GM23338 (cell line): ENCODE measurements around the gene PSMD14. TPM values are rescaled to one million over a fixed set of nuclear protein-coding genes. Genes with fewer than 3 reads are reported as not detected.

ENCODE experiments used
- ATAC-seq: fragments of 200-7000 bp; cut with Tn5 transposase; 3 replicates; pipeline ENCODE4 v1.9.1; 2020
- DNase-seq: peaks from one replicate; pipeline ENCODE4 v3.0.0-alpha.2; 2015; ENCODE audit warnings: low spot score
- H2AFZ ChIP-seq: fragments of 200-600 bp; sonication (generic); 2 replicates; pipeline ENCODE4 v1.8.0; 2016; ENCODE audit warnings: antibody characterized with exemption, mild to moderate bottlenecking, moderate library complexity
- H3F3A ChIP-seq: fragments of 200-600 bp; sonication (generic); replicated peaks from 2 replicates; pipeline ENCODE4 v1.8.0; 2017; ENCODE audit warnings: antibody characterized with exemption, mixed run types, low read depth
- H3K27ac ChIP-seq: fragments of 200-600 bp; sonication (generic); 2 replicates; pipeline ENCODE4 v1.6.1; 2016; ENCODE audit warnings: low read depth
- H3K27me3 ChIP-seq: fragments of 200-600 bp; sonication (generic); 2 replicates; pipeline ENCODE4 v1.8.0; 2016; ENCODE audit warnings: mild to moderate bottlenecking, mixed run types, moderate library complexity; ENCODE audit not compliant: insufficient read depth
- H3K36me3 ChIP-seq: fragments of 200-600 bp; sonication (generic); 2 replicates; pipeline ENCODE4 v1.8.0; 2016; ENCODE audit warnings: mild to moderate bottlenecking; ENCODE audit not compliant: insufficient read depth
- H3K4me1 ChIP-seq: fragments of 200-600 bp; sonication (generic); 2 replicates; pipeline ENCODE4 v1.8.0; 2016; ENCODE audit warnings: mild to moderate bottlenecking, moderate library complexity; ENCODE audit not compliant: insufficient read depth
- H3K4me2 ChIP-seq: fragments of 200-600 bp; sonication (generic); 2 replicates; pipeline ENCODE4 v1.7.1; 2017; ENCODE audit warnings: mixed run types
- H3K4me3 ChIP-seq: fragments of 200-600 bp; sonication (generic); 2 replicates; pipeline ENCODE4 v1.6.1; 2016; ENCODE audit warnings: mixed run types
- H3K79me2 ChIP-seq: fragments of 200-600 bp; sonication (generic); replicated peaks from 2 replicates; pipeline ENCODE4 v1.8.0; 2017; ENCODE audit warnings: mild to moderate bottlenecking; ENCODE audit not compliant: insufficient read depth
- H3K9me2 ChIP-seq: fragments of 200-600 bp; sonication (generic); 2 replicates; pipeline ENCODE4 v1.8.0; 2017; ENCODE audit not compliant: insufficient read depth
- H4K20me1 ChIP-seq: fragments of 200-600 bp; sonication (generic); replicated peaks from 2 replicates; pipeline ENCODE4 v1.8.0; 2017; ENCODE audit warnings: mild to moderate bottlenecking; ENCODE audit not compliant: insufficient read depth
- H3K27ac Mint-ChIP-seq: 2 replicates; pipeline ENCODE4 v1.8.0; 2020; ENCODE audit warnings: inconsistent platforms, mild to moderate bottlenecking, moderate library complexity, mixed read lengths
- H3K27me3 Mint-ChIP-seq: 3 replicates; pipeline ENCODE4 v1.8.0; 2022; ENCODE audit warnings: low read depth, mild to moderate bottlenecking, moderate library complexity, mixed read lengths, inconsistent platforms; ENCODE audit not compliant: insufficient read depth, poor library complexity
- H3K36me3 Mint-ChIP-seq: 3 replicates; pipeline ENCODE4 v1.8.0; 2021; ENCODE audit warnings: low read depth, mild to moderate bottlenecking, inconsistent platforms, moderate library complexity, mixed read lengths
- H3K4me1 Mint-ChIP-seq: 3 replicates; pipeline ENCODE4 v1.8.0; 2020; ENCODE audit warnings: mild to moderate bottlenecking, inconsistent platforms, mixed read lengths
- H3K4me3 Mint-ChIP-seq: 3 replicates; pipeline ENCODE4 v1.8.0; 2021; ENCODE audit warnings: moderate library complexity, mild to moderate bottlenecking, inconsistent platforms, mixed read lengths
- H3K9me3 Mint-ChIP-seq: 3 replicates; pipeline ENCODE4 v1.8.0; 2020; ENCODE audit warnings: moderate library complexity, mild to moderate bottlenecking, inconsistent platforms, mixed read lengths
- CREB1 ChIP-seq: fragments of 250-450 bp; sonication (Bioruptor Pico); IDR thresholded peaks from 2 replicates; pipeline ENCODE4 v1.5.0; 2020; ENCODE audit warnings: low read depth, mild to moderate bottlenecking, moderate library complexity
- EZH2 ChIP-seq: fragments of 200-600 bp; sonication (generic); IDR thresholded peaks from one replicate; pipeline ENCODE4 v1.8.0; 2017; ENCODE audit warnings: antibody characterized with exemption, mild to moderate bottlenecking, low read depth; ENCODE audit not compliant: unreplicated experiment
- NANOG ChIP-seq: IDR thresholded peaks from 2 replicates; pipeline ENCODE4 v1.6.1; 2016; ENCODE audit warnings: antibody characterized with exemption, borderline replicate concordance
- POLR2AphosphoS5 ChIP-seq: IDR thresholded peaks from 2 replicates; pipeline ENCODE4 v1.6.1; 2016; ENCODE audit warnings: antibody characterized with exemption, low read depth
- STAT1 ChIP-seq: IDR thresholded peaks from one replicate; pipeline ENCODE4 v1.6.1; 2016; ENCODE audit warnings: antibody characterized with exemption; ENCODE audit not compliant: unreplicated experiment
- ZNF331 ChIP-seq: fragments of 250-450 bp; sonication (Bioruptor Pico); IDR thresholded peaks from 2 replicates; pipeline ENCODE4 v1.5.0; 2020; ENCODE audit warnings: low read depth, mild to moderate bottlenecking, moderate library complexity
- polyA plus RNA-seq: library from polyadenylated mRNA; unstranded; fragments of >200 nt; fragmentation: Nextera tagmentation; extraction: Ambion mirVana; gene quantifications from 2 replicates; pipeline ENCODE4 v1.2.1, GENCODE V29; 2016
- total RNA-seq: library from RNA; depleted of rRNA; stranded (reverse); fragments of >200 nt; shearing (Covaris generic); gene quantifications from 2 replicates; pipeline ENCODE4 v1.2.3, GENCODE V29; 2014
- TF ChIP-seq, protein P1 (sequence below): fragments of 250-450 bp; sonication (Bioruptor Pico); IDR thresholded peaks from 2 replicates; pipeline ENCODE4 v1.5.0; 2020; ENCODE audit warnings: mild to moderate bottlenecking, moderate library complexity
- TF ChIP-seq, protein P2 (sequence below): IDR thresholded peaks from 2 replicates; pipeline ENCODE4 v1.6.1; 2016; ENCODE audit warnings: antibody characterized with exemption

Gene PSMD14
- total and polyA plus RNA-seq, 2 experiments from 2014 or later: 92.2 to 123 TPM

DNA sequence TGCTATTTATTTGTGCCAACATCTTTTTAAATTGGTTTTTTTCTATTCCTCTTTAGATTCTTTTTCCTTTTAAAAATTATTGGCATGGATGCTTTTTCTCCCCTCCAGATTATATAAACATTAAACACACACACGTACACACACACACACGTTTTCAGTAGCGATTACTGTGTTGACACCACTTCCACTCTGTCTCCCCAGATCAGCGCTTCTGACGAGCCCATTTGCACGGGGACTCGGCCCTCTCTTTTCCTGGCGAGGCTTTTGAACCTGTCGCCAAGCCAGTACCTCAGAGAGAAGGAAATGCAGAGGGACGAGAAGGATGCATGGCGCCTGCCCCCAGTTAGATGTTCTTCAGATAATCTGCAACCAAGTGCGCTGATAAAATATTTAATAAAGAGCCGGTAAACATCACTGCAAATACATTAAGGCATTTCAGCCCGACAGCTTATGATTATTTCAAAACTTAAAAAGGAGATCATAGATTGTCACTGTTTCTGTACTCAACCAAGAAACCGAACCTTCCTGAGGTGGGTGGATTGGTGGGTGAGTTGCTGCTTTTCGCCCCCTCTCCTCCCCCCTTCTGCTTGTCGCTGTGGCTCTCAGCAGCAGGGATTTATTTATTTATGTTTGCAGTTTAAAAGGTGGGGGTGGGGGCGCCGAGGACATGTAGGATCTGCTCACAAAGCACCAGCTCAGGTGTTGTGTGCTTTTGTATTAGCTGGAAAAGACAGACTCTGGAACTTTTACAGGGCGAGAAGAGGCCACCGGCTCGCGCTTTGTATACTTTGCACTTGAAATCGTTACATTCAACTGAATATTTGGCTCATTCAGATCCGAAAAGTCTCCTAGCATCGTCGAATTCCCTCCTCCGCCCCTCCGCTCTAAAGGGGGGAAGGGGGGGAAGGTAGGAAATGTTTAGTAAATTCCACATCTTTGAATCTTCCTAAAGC, 107.1 kb downstream of the PSMD14 start:
- DNase-seq: peak; percentile 42
- peaks cover 77% of the 10 kb centered on the region for H3K27me3 Mint-ChIP-seq
- peak; percentile 2; the same call in 1 of the 3 replicates for ATAC-seq
- H3K4me1 Mint-ChIP-seq: peaks cover 63% of the 10 kb centered on the region
- Histone ChIP-seq H4K20me1 (peaks cover 23% of the 10 kb centered on the region), H3K4me1 (peaks cover 61% of the 10 kb centered on the region), H3K9me2 (no peaks in the 10 kb centered on the region), H3K27ac (no peak overlapping the region), H3F3A (peaks cover 25% of the 10 kb centered on the region), H2AFZ (no peak overlapping the region), H3K4me3 (peak overlapping the region; percentile 63), H3K79me2 (no peaks in the 10 kb centered on the region), H3K27me3 (peaks cover 98% of the 10 kb centered on the region), H3K36me3 (no peaks in the 10 kb centered on the region), H3K4me2 (peak overlapping the region; percentile 85)
- no peak overlapping the region for H3K27ac Mint-ChIP-seq
- TF ChIP-seq EZH2 (peak; percentile 82), STAT1 (no peak)
- H3K36me3 Mint-ChIP-seq: peaks cover 9% of the 10 kb centered on the region; the same call in 2 of the 3 replicates
- H3K4me3 Mint-ChIP-seq: peak overlapping the region; percentile 71
- peaks cover 7% of the 10 kb centered on the region for H3K9me3 Mint-ChIP-seq

DNA sequence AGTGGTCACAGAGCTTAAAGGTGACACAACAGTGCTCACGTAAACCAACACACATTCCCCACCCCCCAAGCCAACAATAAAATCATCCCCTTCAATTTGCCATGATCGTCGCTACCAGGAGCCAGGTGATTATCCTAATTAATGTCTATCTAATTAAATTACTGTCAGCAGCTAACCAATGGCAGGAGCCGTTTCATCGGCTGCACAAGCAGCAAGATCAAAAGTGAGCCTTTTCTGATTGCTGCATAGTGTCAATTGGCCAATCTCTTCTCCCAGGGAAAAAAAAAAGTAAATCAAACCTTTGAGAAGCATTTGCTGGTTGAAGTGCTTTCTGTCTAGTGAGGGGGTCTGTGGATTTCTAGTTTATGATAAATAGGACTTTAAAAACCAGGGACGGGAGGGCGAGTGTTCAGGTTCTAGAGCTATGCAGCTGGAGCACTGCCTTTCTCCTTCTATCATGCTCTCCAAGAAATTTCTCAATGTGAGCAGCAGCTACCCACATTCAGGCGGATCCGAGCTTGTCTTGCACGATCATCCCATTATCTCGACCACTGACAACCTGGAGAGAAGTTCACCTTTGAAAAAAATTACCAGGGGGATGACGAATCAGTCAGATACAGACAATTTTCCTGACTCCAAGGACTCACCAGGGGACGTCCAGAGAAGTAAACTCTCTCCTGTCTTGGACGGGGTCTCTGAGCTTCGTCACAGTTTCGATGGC, 107.9 kb downstream of the PSMD14 start, which contains the start of gene TBR1:
TBR1 (plus strand) TSS at position 311 of the 721 bp plus-strand sequence; CDS start at position 425, 114 bp downstream.
- H3K79me2 ChIP-seq: no peaks in the 10 kb centered on the region
- peaks cover 8% of the 10 kb centered on the region; the same call in 2 of the 3 replicates for H3K36me3 Mint-ChIP-seq
- peak within 1 kb of the TSS; percentile 63 for H3K4me3 ChIP-seq
- H3K27ac Mint-ChIP-seq: no peak within 1 kb of the TSS
- H3K4me3 Mint-ChIP-seq: peak within 1 kb of the TSS; percentile 71
- H3K4me2 ChIP-seq: peak within 1 kb of the TSS; percentile 85
- no peak for ATAC-seq
- peaks cover 85% of the 10 kb centered on the region for H3K27me3 Mint-ChIP-seq
- peak; percentile 23 for DNase-seq
- H2AFZ ChIP-seq: no peak within 1 kb of the TSS
- peaks cover 8% of the 10 kb centered on the region for H3K9me3 Mint-ChIP-seq
- H4K20me1 ChIP-seq: peaks cover 30% of the 10 kb centered on the region
- H3K27me3 ChIP-seq: peaks cover 100% of the 10 kb centered on the region
- no peak within 1 kb of the TSS for H3K27ac ChIP-seq
- H3K4me1 Mint-ChIP-seq: peaks cover 68% of the 10 kb centered on the region
- no peaks in the 10 kb centered on the region for H3K36me3 ChIP-seq
- peaks cover 25% of the 10 kb centered on the region for H3F3A ChIP-seq
- H3K9me2 ChIP-seq: no peaks in the 10 kb centered on the region
- H3K4me1 ChIP-seq: peaks cover 69% of the 10 kb centered on the region
- TF ChIP-seq NANOG: no peak
- TF ChIP-seq POLR2AphosphoS5: no peak
- TF ChIP-seq EZH2: no peak
- TF ChIP-seq, protein P1, sequence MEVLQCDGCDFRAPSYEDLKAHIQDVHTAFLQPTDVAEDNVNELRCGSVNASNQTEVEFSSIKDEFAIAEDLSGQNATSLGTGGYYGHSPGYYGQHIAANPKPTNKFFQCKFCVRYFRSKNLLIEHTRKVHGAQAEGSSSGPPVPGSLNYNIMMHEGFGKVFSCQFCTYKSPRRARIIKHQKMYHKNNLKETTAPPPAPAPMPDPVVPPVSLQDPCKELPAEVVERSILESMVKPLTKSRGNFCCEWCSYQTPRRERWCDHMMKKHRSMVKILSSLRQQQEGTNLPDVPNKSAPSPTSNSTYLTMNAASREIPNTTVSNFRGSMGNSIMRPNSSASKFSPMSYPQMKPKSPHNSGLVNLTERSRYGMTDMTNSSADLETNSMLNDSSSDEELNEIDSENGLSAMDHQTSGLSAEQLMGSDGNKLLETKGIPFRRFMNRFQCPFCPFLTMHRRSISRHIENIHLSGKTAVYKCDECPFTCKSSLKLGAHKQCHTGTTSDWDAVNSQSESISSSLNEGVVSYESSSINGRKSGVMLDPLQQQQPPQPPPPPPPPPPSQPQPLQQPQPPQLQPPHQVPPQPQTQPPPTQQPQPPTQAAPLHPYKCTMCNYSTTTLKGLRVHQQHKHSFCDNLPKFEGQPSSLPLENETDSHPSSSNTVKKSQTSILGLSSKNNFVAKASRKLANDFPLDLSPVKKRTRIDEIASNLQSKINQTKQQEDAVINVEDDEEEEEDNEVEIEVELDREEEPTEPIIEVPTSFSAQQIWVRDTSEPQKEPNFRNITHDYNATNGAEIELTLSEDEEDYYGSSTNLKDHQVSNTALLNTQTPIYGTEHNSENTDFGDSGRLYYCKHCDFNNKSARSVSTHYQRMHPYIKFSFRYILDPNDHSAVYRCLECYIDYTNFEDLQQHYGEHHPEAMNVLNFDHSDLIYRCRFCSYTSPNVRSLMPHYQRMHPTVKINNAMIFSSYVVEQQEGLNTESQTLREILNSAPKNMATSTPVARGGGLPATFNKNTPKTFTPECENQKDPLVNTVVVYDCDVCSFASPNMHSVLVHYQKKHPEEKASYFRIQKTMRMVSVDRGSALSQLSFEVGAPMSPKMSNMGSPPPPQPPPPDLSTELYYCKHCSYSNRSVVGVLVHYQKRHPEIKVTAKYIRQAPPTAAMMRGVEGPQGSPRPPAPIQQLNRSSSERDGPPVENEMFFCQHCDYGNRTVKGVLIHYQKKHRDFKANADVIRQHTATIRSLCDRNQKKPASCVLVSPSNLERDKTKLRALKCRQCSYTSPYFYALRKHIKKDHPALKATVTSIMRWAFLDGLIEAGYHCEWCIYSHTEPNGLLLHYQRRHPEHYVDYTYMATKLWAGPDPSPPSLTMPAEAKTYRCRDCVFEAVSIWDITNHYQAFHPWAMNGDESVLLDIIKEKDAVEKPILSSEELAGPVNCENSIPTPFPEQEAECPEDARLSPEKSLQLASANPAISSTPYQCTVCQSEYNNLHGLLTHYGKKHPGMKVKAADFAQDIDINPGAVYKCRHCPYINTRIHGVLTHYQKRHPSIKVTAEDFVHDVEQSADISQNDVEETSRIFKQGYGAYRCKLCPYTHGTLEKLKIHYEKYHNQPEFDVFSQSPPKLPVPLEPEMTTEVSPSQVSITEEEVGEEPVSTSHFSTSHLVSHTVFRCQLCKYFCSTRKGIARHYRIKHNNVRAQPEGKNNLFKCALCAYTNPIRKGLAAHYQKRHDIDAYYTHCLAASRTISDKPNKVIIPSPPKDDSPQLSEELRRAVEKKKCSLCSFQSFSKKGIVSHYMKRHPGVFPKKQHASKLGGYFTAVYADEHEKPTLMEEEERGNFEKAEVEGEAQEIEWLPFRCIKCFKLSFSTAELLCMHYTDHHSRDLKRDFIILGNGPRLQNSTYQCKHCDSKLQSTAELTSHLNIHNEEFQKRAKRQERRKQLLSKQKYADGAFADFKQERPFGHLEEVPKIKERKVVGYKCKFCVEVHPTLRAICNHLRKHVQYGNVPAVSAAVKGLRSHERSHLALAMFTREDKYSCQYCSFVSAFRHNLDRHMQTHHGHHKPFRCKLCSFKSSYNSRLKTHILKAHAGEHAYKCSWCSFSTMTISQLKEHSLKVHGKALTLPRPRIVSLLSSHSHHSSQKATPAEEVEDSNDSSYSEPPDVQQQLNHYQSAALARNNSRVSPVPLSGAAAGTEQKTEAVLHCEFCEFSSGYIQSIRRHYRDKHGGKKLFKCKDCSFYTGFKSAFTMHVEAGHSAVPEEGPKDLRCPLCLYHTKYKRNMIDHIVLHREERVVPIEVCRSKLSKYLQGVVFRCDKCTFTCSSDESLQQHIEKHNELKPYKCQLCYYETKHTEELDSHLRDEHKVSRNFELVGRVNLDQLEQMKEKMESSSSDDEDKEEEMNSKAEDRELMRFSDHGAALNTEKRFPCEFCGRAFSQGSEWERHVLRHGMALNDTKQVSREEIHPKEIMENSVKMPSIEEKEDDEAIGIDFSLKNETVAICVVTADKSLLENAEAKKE (CRISPR knock-in tag): no peak
- TF ChIP-seq, protein P2, sequence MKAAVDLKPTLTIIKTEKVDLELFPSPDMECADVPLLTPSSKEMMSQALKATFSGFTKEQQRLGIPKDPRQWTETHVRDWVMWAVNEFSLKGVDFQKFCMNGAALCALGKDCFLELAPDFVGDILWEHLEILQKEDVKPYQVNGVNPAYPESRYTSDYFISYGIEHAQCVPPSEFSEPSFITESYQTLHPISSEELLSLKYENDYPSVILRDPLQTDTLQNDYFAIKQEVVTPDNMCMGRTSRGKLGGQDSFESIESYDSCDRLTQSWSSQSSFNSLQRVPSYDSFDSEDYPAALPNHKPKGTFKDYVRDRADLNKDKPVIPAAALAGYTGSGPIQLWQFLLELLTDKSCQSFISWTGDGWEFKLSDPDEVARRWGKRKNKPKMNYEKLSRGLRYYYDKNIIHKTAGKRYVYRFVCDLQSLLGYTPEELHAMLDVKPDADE: no peak
- TF ChIP-seq ZNF331: no peak
- TF ChIP-seq CREB1 (CRISPR knock-in tag): no peak
